SK-N-MC (cell line): ENCODE measurements around the gene NR2F1-AS1.
A peak's percentile ranks its signal among the peaks of the same experiment; 100 is the strongest.

ENCODE experiments used
- DNase-seq: peaks from one replicate; pipeline ENCODE4 v3.0.0-alpha.2; 2011; ENCODE audit warnings: low read depth, low spot score
- H3K27ac ChIP-seq: fragments of 200-600 bp; sonication (generic); 2 replicates; pipeline ENCODE4 v1.5.1; 2016; ENCODE audit warnings: mixed run types
- H3K36me3 ChIP-seq: fragments of 200-600 bp; sonication (generic); 2 replicates; pipeline ENCODE4 v1.6.1; 2017; ENCODE audit warnings: antibody characterized with exemption, low read length, mixed read lengths; ENCODE audit not compliant: insufficient read depth
- H3K4me3 ChIP-seq: fragments of 200-600 bp; sonication (generic); 2 replicates; pipeline ENCODE4 v1.5.1; 2016
- H3K9ac ChIP-seq: fragments of 200-600 bp; sonication (generic); 2 replicates; pipeline ENCODE4 v1.8.0; 2017; ENCODE audit warnings: mixed run types, mixed read lengths; ENCODE audit not compliant: insufficient read length
- H3K9me3 ChIP-seq: fragments of 200-600 bp; sonication (generic); 2 replicates; pipeline ENCODE4 v1.6.1; 2017; ENCODE audit warnings: low read depth, mild to moderate bottlenecking, antibody characterized with exemption, low read length, moderate library complexity, mixed read lengths
- EZH2 ChIP-seq: fragments of 200-600 bp; sonication (generic); IDR thresholded peaks from one replicate; pipeline ENCODE4 v1.6.1; 2017; ENCODE audit warnings: antibody characterized with exemption
- FOXP2 ChIP-seq: optimal IDR thresholded peaks from 2 replicates; pipeline ENCODE3; 2011; ENCODE audit warnings: mild to moderate bottlenecking, moderate library complexity; ENCODE audit not compliant: insufficient read depth; ENCODE audit errors: extremely low read length, control extremely low read depth
- POLR2AphosphoS5 ChIP-seq: IDR thresholded peaks from 2 replicates; pipeline ENCODE4 v1.6.1; 2012; ENCODE audit warnings: mild to moderate bottlenecking, low read depth, low read length, borderline replicate concordance

Gene NR2F1-AS1

GRCh38 chr5:93409691-93410090 is 171.3 kb downstream of the NR2F1-AS1 start:
- no peak overlapping the region for H3K4me3 ChIP-seq
- no peak overlapping the region for H3K9ac ChIP-seq
- TF ChIP-seq EZH2, result no peak
- no peak for TF ChIP-seq FOXP2
- no peak for TF ChIP-seq POLR2AphosphoS5
- H3K9me3 ChIP-seq, result no peaks in the 10 kb centered on the region
- H3K27ac ChIP-seq, result no peak overlapping the region
- DNase-seq, result no peak
- H3K36me3 ChIP-seq, result no peaks in the 10 kb centered on the region

GRCh38 chr5:93407454-93407853 is 173.6 kb downstream of the NR2F1-AS1 start:
- no peak overlapping the region for H3K4me3 ChIP-seq
- no peak for DNase-seq
- H3K9me3 ChIP-seq, result no peaks in the 10 kb centered on the region
- H3K27ac ChIP-seq, result no peak overlapping the region
- TF ChIP-seq FOXP2, result no peak
- TF ChIP-seq EZH2, result no peak
- no peak for TF ChIP-seq POLR2AphosphoS5
- H3K36me3 ChIP-seq, result no peaks in the 10 kb centered on the region
- no peak overlapping the region for H3K9ac ChIP-seq

- no peak overlapping the region for H3K27ac ChIP-seq
- H3K9ac ChIP-seq, result no peak overlapping the region
- no peak for DNase-seq
- no peaks in the 10 kb centered on the region for H3K9me3 ChIP-seq
- no peaks in the 10 kb centered on the region for H3K36me3 ChIP-seq
- no peak overlapping the region for H3K4me3 ChIP-seq
- TF ChIP-seq FOXP2 (no peak), POLR2AphosphoS5 (no peak), EZH2 (no peak)
These were observed 174.0 kb downstream of the NR2F1-AS1 start for GRCh38 chr5:93406971-93407401.

GRCh38 chr5:93404246-93404645 is 176.8 kb downstream of the NR2F1-AS1 start:
- Histone ChIP-seq H3K27ac (no peak overlapping the region), H3K4me3 (no peak overlapping the region), H3K36me3 (no peaks in the 10 kb centered on the region), H3K9me3 (no peaks in the 10 kb centered on the region), H3K9ac (no peak overlapping the region)
- no peak for DNase-seq
- TF ChIP-seq POLR2AphosphoS5 (no peak), EZH2 (no peak), FOXP2 (no peak)

- Histone ChIP-seq H3K9ac (no peak overlapping the region), H3K36me3 (no peaks in the 10 kb centered on the region), H3K4me3 (no peak overlapping the region), H3K27ac (no peak overlapping the region), H3K9me3 (no peaks in the 10 kb centered on the region)
- no peak for DNase-seq
- no peak for TF ChIP-seq EZH2
- TF ChIP-seq POLR2AphosphoS5, result no peak
- TF ChIP-seq FOXP2, result no peak
These were observed 177.7 kb downstream of the NR2F1-AS1 start for GRCh38 chr5:93403141-93403928.

- Histone ChIP-seq H3K9me3 (no peaks in the 10 kb centered on the region), H3K9ac (no peak overlapping the region), H3K4me3 (no peak overlapping the region), H3K27ac (no peak overlapping the region), H3K36me3 (no peaks in the 10 kb centered on the region)
- TF ChIP-seq FOXP2, result no peak
- TF ChIP-seq POLR2AphosphoS5, result no peak
- TF ChIP-seq EZH2, result no peak
- DNase-seq, result no peak
These were observed 178.6 kb downstream of the NR2F1-AS1 start for GRCh38 chr5:93402451-93402850.

GRCh38 chr5:93401634-93402213 is 179.3 kb downstream of the NR2F1-AS1 start:
- no peak for TF ChIP-seq POLR2AphosphoS5
- TF ChIP-seq FOXP2, result no peak
- no peak for TF ChIP-seq EZH2
- Histone ChIP-seq H3K9me3 (no peaks in the 10 kb centered on the region), H3K4me3 (no peak overlapping the region), H3K27ac (no peak overlapping the region), H3K9ac (no peak overlapping the region), H3K36me3 (no peaks in the 10 kb centered on the region)
- no peak for DNase-seq

GRCh38 chr5:93399675-93400074 is 181.3 kb downstream of the NR2F1-AS1 start:
- no peak overlapping the region for H3K4me3 ChIP-seq
- no peak overlapping the region for H3K27ac ChIP-seq
- no peak overlapping the region for H3K9ac ChIP-seq
- no peaks in the 10 kb centered on the region for H3K36me3 ChIP-seq
- no peaks in the 10 kb centered on the region for H3K9me3 ChIP-seq
- no peak for TF ChIP-seq POLR2AphosphoS5
- no peak for TF ChIP-seq FOXP2
- TF ChIP-seq EZH2, result no peak
- no peak for DNase-seq

- no peaks in the 10 kb centered on the region for H3K36me3 ChIP-seq
- TF ChIP-seq FOXP2, result no peak
- no peak for TF ChIP-seq EZH2
- no peak for TF ChIP-seq POLR2AphosphoS5
These were observed 185.0 kb downstream of the NR2F1-AS1 start for GRCh38 chr5:93395971-93396379.

More at GRCh38 chr5:93395971-93396379, 185.0 kb downstream of the NR2F1-AS1 start:
- H3K4me3 ChIP-seq, result no peak overlapping the region
- H3K9ac ChIP-seq, result no peak overlapping the region
- no peak for DNase-seq
- H3K9me3 ChIP-seq, result no peaks in the 10 kb centered on the region
- peak overlapping the region; percentile 50 for H3K27ac ChIP-seq
